A673 (cell line): ENCODE data around the gene EAF1.
"Not testable (repeated sequence)": the region's sequence is repeated elsewhere in the genome, so short reads cannot be mapped to it uniquely, and the experiment has no call there.

Source experiments
- CTCF ChIP-seq: fragments of 300-800, 200-600 bp; sonication (generic); conservative IDR thresholded peaks from 2 replicates; pipeline ENCODE4 v1.5.1; 2017; ENCODE audit warnings: low read depth, mild to moderate bottlenecking, antibody characterized with exemption, low read length, moderate library complexity, mixed read lengths
- EZH2 ChIP-seq: fragments of 200-600 bp; sonication (generic); IDR thresholded peaks from 2 replicates; pipeline ENCODE4 v1.6.1; 2017; ENCODE audit warnings: borderline replicate concordance, low read depth, mild to moderate bottlenecking, mixed read lengths, antibody characterized with exemption, low read length; ENCODE audit not compliant: poor library complexity, severe bottlenecking

DNA sequence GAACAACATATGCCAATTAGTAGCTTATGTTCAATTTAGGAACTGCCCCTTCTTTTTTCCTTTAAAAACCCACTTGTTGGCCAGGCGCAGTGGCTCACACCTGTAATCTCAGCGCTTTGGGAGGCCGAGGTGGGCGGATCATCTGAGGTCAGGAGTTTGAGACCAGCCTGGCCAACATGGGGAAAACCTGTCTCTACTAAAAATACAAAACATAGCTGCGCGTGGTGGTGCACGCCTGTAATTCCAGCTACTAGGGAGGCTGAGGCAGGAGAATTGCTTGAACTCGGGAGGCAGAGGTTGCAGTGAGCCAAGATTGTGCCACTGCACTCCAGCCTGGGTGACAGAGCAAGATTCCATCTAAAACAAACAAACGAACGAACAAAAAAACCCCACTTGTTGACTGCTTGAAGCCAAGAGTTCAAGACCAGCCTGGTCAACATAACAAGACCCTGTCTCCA, 42.1 kb upstream of the EAF1 start:
- TF ChIP-seq CTCF, EZH2: not testable (repeated sequence)
